Kidney (tissue), 14 donors: ENCODE data around the gene BAMBI. TPM values are rescaled to one million over a fixed set of nuclear protein-coding genes. Genes with fewer than 3 reads are reported as not detected.

ENCODE experiments used
- DNase-seq, 5 donors: peaks; one replicate each; pipeline ENCODE4 v3.0.0-alpha.2; 2013 to 2020
- FAIRE-seq: peaks from 2 replicates; lab custom pipeline; 2012; peaks lifted over from hg19 to GRCh38; lab: Jason Lieb, UNC
- H3K27ac ChIP-seq, 2 donors: one replicate each; pipeline ENCODE4 v1.7.0; 2013; ENCODE audit warnings: low read depth in 2 of 2, low read length in 2 of 2, inconsistent platforms in 1 of 2
- H3K27me3 ChIP-seq: one replicate; pipeline ENCODE4 v1.7.1; 2013; ENCODE audit warnings: low read length, inconsistent platforms; ENCODE audit not compliant: control insufficient read depth, insufficient read depth
- H3K36me3 ChIP-seq, 3 donors: one replicate each; pipeline versions ENCODE4 v1.7.0 to v1.7.1; 2013; ENCODE audit warnings: low read length in 3 of 3, control low read depth in 1 of 3, inconsistent platforms in 1 of 3; ENCODE audit not compliant: insufficient read depth in 3 of 3, control insufficient read depth in 2 of 3
- H3K4me1 ChIP-seq, 3 donors: one replicate each; pipeline versions ENCODE4 v1.7.0 to v1.7.1; 2013; ENCODE audit warnings: low read length in 3 of 3, inconsistent platforms in 1 of 3, low read depth in 1 of 3; ENCODE audit not compliant: control insufficient read depth in 2 of 3, insufficient read depth in 2 of 3
- H3K4me3 ChIP-seq, 3 donors: one replicate each; pipeline versions ENCODE4 v1.7.0 to v1.8.1; 2013; ENCODE audit warnings: low read length in 3 of 3, control low read depth in 1 of 3, inconsistent platforms in 1 of 3
- H3K9ac ChIP-seq, 3 donors: one replicate each; pipeline versions ENCODE4 v1.7.0 to v1.7.1; 2013; ENCODE audit warnings: low read length in 3 of 3, control low read depth in 1 of 3, inconsistent platforms in 1 of 3
- H3K9me3 ChIP-seq, 3 donors: one replicate each; pipeline versions ENCODE4 v1.7.0 to v1.7.1; 2013; ENCODE audit warnings: low read length in 3 of 3, control low read depth in 1 of 3, inconsistent platforms in 1 of 3; ENCODE audit not compliant: control insufficient read depth in 2 of 3, insufficient read depth in 1 of 3
- CTCF ChIP-seq: IDR thresholded peaks from 3 replicates; pipeline ENCODE4 v1.5.1; 2012; ENCODE audit warnings: mild to moderate bottlenecking, moderate library complexity, borderline replicate concordance; ENCODE audit not compliant: insufficient read depth; ENCODE audit errors: extremely low read depth
- intact Hi-C: fragments of 100-400 bp; cut with DNase I; formaldehyde crosslinking; loops from one replicate; pipeline ENCODE4 v1.11.1; 2022
- polyA plus RNA-seq: library from polyadenylated mRNA; stranded (reverse); fragments of 350-450 nt; fragmentation: Illumina TruSeq; extraction: RNeasy Lipid Tissue Mini Kit (QIAGEN cat#74804); gene quantifications from one replicate; pipeline ENCODE4 v1.2.3, GENCODE V29; 2014; ENCODE audit warnings: low read depth, low replicate concordance; ENCODE audit not compliant: insufficient read depth
- total RNA-seq: library from RNA; stranded (reverse); fragmentation: NEBNext Ultra II Directional; extraction: Animal tissue kit (Norgen Biotek cat#: 25700); gene quantifications from one replicate; pipeline ENCODE4 v1.2.1, GENCODE V29; 2021
- donor health status: control.
- donor health status: control.
- donor health status: control.
- donor health status: control.
- donor health status: control.
- donor health status: DM: yes; HTN: yes; CAD: no.
- donor health status: Normal renal cell carcinoma (clear cell type).

The BAMBI gene
- total and polyA plus RNA-seq, 2 donors from 2014 or later, result 19.5 to 21.1 TPM

- intact Hi-C loops, result no loop called here
- no peak for TF ChIP-seq CTCF
- no peak for DNase-seq
- Histone ChIP-seq H3K9me3 (no peaks in the 10 kb centered on the region), H3K4me3 (no peak overlapping the region), H3K27ac (no peak overlapping the region), H3K36me3 (no peaks in the 10 kb centered on the region), H3K9ac (no peak overlapping the region), H3K4me1 (no peaks in the 10 kb centered on the region), H3K27me3 (no peaks in the 10 kb centered on the region)
- FAIRE-seq, result no peak
Observed at GRCh38 chr10:28631896-28632583, 45.3 kb upstream of the BAMBI start.

GRCh38 chr10:28632584-28632945 lies 44.8 kb upstream of the BAMBI start:
- no peak for FAIRE-seq
- no peak for TF ChIP-seq CTCF
- Histone ChIP-seq H3K9me3 (no peaks in the 10 kb centered on the region), H3K27ac (no peak overlapping the region), H3K9ac (no peak overlapping the region), H3K36me3 (no peaks in the 10 kb centered on the region), H3K27me3 (no peaks in the 10 kb centered on the region), H3K4me3 (no peak overlapping the region), H3K4me1 (no peaks in the 10 kb centered on the region)
- DNase-seq, result no peak
- intact Hi-C loops, result no loop called here

GRCh38 chr10:28633750-28634149 lies 43.6 kb upstream of the BAMBI start:
- no peaks in the 10 kb centered on the region for H3K9me3 ChIP-seq
- no peaks in the 10 kb centered on the region for H3K36me3 ChIP-seq
- FAIRE-seq (no peak), DNase-seq (peak in 2 of 5 donors; percentile 40 to 51)
- no peaks in the 10 kb centered on the region for H3K27me3 ChIP-seq
- peak overlapping the region in 1 of 2 donors; percentile 60 for H3K27ac ChIP-seq
- no peaks in the 10 kb centered on the region for H3K4me1 ChIP-seq
- no peak for TF ChIP-seq CTCF
- intact Hi-C loops, result no loop called here
- H3K9ac ChIP-seq, result no peak overlapping the region
- H3K4me3 ChIP-seq, result no peak overlapping the region

- no peaks in the 10 kb centered on the region for H3K36me3 ChIP-seq
- DNase-seq (no peak), FAIRE-seq (no peak)
- no peak overlapping the region for H3K4me3 ChIP-seq
- intact Hi-C loops, result no loop called here
- H3K9ac ChIP-seq, result no peak overlapping the region
- no peaks in the 10 kb centered on the region for H3K4me1 ChIP-seq
- TF ChIP-seq CTCF, result no peak
- no peaks in the 10 kb centered on the region for H3K9me3 ChIP-seq
- H3K27me3 ChIP-seq, result no peaks in the 10 kb centered on the region
- H3K27ac ChIP-seq, result no peak overlapping the region
Observed at GRCh38 chr10:28637346-28637745, 40.0 kb upstream of the BAMBI start.
